BJ (cell line): Measurements from ENCODE around the gene ESYT3. TPM values are rescaled to one million over a fixed set of nuclear protein-coding genes. Genes with fewer than 3 reads are reported as not detected.

Experiments
- CTCF ChIA-PET: fragments of 350-600 bp; formaldehyde crosslinking; extraction: SDS; loops from one replicate; lab custom pipeline; 2021; ENCODE audit warnings: antibody characterized with exemption, inconsistent platforms; lab: Yijun Ruan, JAX
- POLR2A ChIA-PET: fragments of 300-600 bp; sonication (Branson Sonifier 250); formaldehyde crosslinking; extraction: SDS; loops from one replicate; lab custom pipeline; 2021; ENCODE audit warnings: antibody characterized with exemption; lab: Charles Lee
- DNase-seq: peaks from one replicate; pipeline ENCODE4 v3.0.0-alpha.2; 2011; ENCODE audit warnings: low read depth
- H3K27me3 ChIP-seq: 2 replicates; pipeline ENCODE4 v1.6.0; 2011; ENCODE audit warnings: low read length; ENCODE audit not compliant: control insufficient read depth, insufficient read depth
- H3K36me3 ChIP-seq: 2 replicates; pipeline ENCODE4 v1.5.1; 2011; ENCODE audit warnings: low read length; ENCODE audit not compliant: control insufficient read depth, insufficient read depth
- H3K4me3 ChIP-seq: 2 replicates; pipeline ENCODE4 v1.5.1; 2011; ENCODE audit warnings: low read depth, mild to moderate bottlenecking, control low read depth, low read length
- CTCF ChIP-seq: IDR thresholded peaks from 2 replicates; pipeline ENCODE4 v1.5.1; 2011; ENCODE audit warnings: low read depth, mild to moderate bottlenecking, control low read depth, inconsistent platforms, low read length, moderate library complexity; ENCODE audit not compliant: insufficient read depth
- polyA plus RNA-seq: library from polyadenylated mRNA; depleted of rRNA; stranded (reverse); fragments of >200 nt; gene quantifications from 2 replicates; pipeline ENCODE4 v1.2.3, GENCODE V29; 2011

ESYT3 gene
- polyA plus RNA-seq, 1 experiment: 0.09 TPM

- TF ChIP-seq CTCF: no peak
- peaks cover 23% of the 10 kb centered on the region for H3K27me3 ChIP-seq
- H3K36me3 ChIP-seq: no peaks in the 10 kb centered on the region
- H3K4me3 ChIP-seq: no peak overlapping the region
- POLR2A ChIA-PET: no interaction called here
- CTCF ChIA-PET: interaction anchor here (1.2 to 4.5 kb wide), 2 partner anchors 15 to 483 kb away, joined by 4 to 16 read pairs; no protein-coding TSS in a partner anchor
- no peak for DNase-seq
These were observed 1.7 kb upstream of the ESYT3 start for GRCh38 chr3:138432576-138433240.

GRCh38 chr3:138433892-138434275 lies 532 bp upstream of the ESYT3 start:
- DNase-seq: no peak
- H3K4me3 ChIP-seq: no peak overlapping the region
- peaks cover 24% of the 10 kb centered on the region for H3K27me3 ChIP-seq
- no peak for TF ChIP-seq CTCF
- ChIA-PET POLR2A (no interaction called here), CTCF (interaction anchor here (0.9 to 4.5 kb wide), 6 partner anchors 16 to 490 kb away, joined by 3 to 16 read pairs (median 8); no protein-coding TSS in a partner anchor)
- no peaks in the 10 kb centered on the region for H3K36me3 ChIP-seq

- CTCF ChIA-PET: interaction anchor here (0.8 to 4.5 kb wide), 7 partner anchors 14 to 488 kb away, joined by 3 to 16 read pairs (median 8); no protein-coding TSS in a partner anchor
These were observed 708 bp downstream of the ESYT3 start for GRCh38 chr3:138434875-138435772.

GRCh38 chr3:138435840-138436239 lies 1.4 kb downstream of the ESYT3 start:
- ChIA-PET POLR2A (interaction anchor here (0.7 kb wide), 1 partner anchor 130 kb away, joined by 3 read pairs; no protein-coding TSS in a partner anchor), CTCF (interaction anchor here (1.5 to 4.5 kb wide), 4 partner anchors 18 to 488 kb away, joined by 4 to 16 read pairs (median 8); no protein-coding TSS in a partner anchor)
- peaks cover 24% of the 10 kb centered on the region for H3K27me3 ChIP-seq

More at GRCh38 chr3:138434875-138435772, 708 bp downstream of the ESYT3 start:
- no peak for TF ChIP-seq CTCF
- Histone ChIP-seq H3K4me3 (peak overlapping the region; percentile 44), H3K27me3 (peaks cover 24% of the 10 kb centered on the region), H3K36me3 (no peaks in the 10 kb centered on the region)
- POLR2A ChIA-PET: no interaction called here
- no peak for DNase-seq

More at GRCh38 chr3:138435840-138436239, 1.4 kb downstream of the ESYT3 start:
- no peaks in the 10 kb centered on the region for H3K36me3 ChIP-seq
- DNase-seq: no peak
- H3K4me3 ChIP-seq: no peak overlapping the region
- TF ChIP-seq CTCF: no peak
